HG03045 (cell line): ENCODE measurements around the gene AKT3.
"Not testable (repeated sequence)": the region's sequence is repeated elsewhere in the genome, so short reads cannot be mapped to it uniquely, and the experiment has no call there.

Source experiments
- ATAC-seq: cut with Tn5 transposase; IDR thresholded peaks from one replicate; pipeline ENCODE4 v1.9.1; 2021; ENCODE audit warnings: mild to moderate bottlenecking, moderate library complexity; ENCODE audit not compliant: unreplicated experiment

Gene AKT3

DNA sequence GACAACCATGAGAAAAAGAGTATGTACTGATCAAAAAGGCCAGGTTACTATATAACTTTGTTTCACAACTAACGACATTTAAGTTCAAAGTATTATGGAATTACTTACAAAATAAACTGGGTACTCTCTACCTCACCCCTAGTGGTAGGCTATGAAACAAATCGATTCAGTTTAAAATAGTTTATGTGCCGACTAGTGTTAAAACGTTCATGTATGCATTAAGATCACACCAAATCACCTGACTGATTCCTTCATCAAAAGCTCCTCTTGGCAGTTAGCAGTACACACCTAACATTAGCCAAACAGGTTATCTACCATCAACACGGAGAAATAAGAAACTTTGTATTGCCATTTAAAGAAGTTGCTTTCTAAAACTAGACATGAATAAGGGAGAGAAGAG is 137.1 kb downstream of the AKT3 start:
- ATAC-seq, result no peak

- no peak for ATAC-seq
Observed at GRCh38 chr1:243712242-243712641, 137.8 kb downstream of the AKT3 start.

DNA sequence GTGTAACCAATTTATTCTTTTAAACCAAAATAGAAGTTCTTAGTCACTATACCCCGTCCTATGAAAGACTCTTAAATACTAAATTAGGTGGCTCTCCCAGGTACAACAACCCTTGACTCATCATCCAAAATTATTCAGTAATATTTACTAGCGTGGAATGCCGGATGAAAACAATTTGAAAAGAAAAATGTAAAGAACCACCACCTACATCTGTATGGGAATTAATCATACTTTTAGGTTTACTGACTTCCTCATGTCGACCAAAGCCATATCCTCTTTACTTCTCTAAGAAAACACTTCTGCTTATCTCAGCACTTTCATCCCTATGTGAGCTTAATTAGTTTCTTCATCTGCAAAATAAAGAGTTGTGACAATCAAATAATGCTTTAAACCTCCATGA is 139.6 kb downstream of the AKT3 start:
- no peak for ATAC-seq

DNA sequence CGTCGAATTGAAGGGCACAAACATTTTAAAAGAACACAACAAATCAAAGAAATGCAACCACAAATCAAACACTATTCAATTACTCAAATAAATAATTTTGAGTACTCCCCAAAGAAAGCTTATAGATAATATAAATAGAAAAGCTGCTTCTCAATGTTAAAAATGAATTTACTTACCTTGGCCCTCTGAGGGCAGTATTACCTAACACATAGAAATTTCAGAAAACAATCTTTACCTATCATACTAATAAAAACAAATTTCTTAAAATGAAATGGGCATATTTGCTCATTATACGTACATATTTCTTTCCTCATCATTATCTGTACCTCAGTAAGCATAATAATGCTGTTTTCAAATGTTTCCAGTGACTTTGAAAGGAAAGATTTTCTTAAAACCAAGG is 141.8 kb downstream of the AKT3 start:
- ATAC-seq, result no peak

DNA sequence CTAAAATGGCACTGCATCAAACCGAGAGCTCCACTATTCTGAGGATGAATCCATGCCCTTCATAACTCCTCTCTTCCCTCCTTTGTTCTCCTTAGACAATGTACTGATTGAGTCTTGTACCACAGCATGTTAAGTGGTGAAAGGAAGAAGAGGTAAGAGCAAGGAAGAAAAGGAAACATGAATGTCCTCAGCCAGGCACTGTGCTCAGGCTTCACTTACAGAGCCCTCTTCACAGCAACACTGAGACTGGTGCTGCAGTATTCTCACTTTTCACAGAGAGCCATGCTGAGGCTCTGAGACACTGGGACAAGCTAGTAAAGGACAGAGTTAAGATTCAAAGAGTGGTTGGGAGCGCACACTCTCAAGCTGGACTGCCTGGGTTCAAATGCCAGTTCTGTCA is 143.5 kb downstream of the AKT3 start:
- no peak for ATAC-seq

DNA sequence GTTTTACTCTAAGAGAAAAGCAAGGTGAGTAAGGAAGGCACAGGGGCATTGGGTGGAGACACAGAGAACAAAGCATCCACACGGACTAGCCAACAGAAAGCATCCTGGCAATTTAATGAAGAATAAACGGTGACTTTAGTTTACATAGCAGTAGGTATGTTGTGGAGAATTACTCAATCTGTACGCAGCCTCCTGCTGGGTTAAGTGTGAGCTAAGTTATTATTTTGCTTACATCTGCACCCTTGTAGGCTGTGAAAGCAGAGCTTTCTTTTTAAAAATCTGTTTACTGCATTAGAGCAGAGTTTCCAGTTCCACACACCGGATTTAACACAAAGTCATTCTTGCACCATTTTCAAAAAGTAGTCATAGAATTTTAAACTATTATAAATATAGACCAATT is 144.5 kb downstream of the AKT3 start:
- ATAC-seq, result no peak

GRCh38 chr1:243701872-243702271 is 148.2 kb downstream of the AKT3 start:
- ATAC-seq, result no peak

DNA sequence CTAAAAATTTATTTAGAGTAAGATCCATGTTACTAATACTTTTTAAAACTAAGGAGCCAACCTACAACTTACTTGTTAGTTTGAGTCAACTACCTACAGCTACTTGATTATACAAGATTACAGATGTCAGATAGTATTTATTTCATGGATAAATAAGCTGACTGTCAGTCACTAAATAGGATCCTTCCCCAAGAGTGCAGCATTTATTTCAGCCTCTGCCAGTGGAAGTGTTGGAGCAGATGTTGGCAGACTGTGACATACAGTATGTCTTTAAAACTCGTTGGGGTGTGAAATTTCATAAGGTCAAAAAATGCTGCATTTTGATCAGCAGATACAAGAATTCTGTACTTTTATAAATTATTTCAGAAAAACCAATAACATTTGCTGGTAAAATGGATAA is 156.2 kb downstream of the AKT3 start:
- no peak for ATAC-seq

DNA sequence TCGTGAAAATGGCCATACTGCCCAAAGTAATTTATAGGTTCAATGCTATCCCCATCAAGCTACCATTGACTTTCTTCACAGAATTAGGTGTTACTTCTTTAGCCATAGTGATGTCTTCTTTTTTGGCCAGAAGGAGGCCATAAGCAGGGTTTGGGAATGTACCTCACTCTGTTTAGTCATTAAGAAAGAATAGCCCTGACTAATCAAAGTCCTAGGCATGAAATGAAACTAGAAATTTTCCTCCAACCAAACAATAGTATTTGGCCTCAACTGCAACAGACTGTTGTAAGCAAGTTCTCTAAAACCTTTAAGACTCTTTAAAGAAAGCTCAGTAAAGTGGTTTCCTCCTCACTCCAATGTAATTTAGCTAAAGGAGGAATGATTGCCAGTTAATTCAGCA is 163.9 kb downstream of the AKT3 start:
- no peak for ATAC-seq

DNA sequence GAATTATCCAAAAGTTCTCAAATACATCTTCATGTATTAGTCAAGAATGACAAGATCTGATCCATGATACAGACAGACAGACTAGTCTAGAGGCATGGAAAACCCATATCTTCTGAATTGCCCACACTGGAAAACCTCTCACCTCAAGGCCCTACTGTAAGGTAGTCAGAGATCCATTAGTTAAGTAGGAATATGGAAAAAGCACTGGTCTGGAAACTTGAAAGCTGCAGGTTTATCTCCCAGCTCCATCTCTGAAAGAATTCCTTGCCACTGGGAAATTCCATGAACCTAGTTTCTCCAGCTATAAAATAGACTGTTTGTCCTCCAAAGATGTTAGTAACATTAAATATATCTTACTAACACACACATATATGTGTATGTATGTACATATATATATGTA is 169.2 kb downstream of the AKT3 start:
- no peak for ATAC-seq

- ATAC-seq, result no peak
Observed at GRCh38 chr1:243672539-243673074, 177.4 kb downstream of the AKT3 start.

DNA sequence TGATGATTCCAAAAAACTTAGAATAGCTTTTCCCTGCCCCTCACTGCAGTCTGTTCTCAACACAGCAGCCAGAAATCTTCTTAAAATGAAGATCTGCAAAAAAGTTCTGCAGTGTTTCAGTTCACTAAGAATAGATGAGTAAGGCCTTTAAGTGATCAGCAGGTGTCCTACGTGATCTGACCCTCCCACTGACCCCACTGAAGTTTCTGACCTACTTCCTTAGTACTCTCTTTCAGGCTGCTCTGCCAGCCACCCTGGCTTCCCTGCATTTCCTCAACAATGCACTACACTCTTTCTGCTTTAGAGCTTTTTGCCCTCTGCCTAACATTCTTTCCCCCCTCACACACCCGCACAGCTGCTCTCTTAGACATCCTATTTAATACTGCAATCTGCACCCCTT is 182.5 kb downstream of the AKT3 start:
- no peak for ATAC-seq

DNA sequence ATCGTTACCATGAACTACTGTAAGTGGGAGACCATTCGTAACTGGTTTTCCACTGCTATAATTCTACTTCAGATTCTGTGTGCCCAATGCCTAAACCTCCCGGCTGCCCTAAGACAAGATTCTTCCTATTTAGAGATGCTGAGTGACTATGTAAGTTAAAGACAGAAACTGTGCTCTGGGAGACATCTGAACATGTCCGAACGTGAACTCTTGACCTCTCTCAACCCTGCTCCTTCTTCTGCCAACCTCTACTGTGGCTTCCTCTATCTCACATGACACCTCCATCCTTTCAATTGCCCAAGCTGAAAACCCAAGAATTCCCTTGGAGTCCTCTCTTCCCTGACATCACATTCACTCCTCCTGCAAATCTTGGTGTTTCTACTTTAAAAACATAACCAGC is 182.9 kb downstream of the AKT3 start:
- ATAC-seq, result no peak

DNA sequence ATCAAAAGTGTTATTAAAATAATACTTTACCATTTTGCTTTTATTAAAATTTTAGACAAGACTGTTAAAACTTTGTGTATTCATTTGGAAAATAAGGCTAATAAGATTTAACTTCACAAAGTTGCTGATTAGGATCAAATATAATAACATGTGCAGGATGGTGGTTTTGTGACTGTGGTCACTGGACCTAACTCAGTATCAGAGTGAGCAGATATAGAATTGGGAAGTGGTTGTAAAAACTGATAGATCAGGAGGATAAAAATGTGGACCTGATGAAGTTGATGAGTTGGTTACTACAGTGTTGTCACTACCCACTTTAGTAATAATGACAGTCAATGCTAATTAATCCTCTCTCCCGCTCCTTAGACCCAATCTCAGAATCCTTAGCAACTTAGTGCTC is 186.4 kb downstream of the AKT3 start:
- no peak for ATAC-seq

- ATAC-seq, result not testable (repeated sequence)
Observed at GRCh38 chr1:243662169-243662568, 187.9 kb downstream of the AKT3 start.

- no peak for ATAC-seq
Observed at GRCh38 chr1:243658594-243659105, 191.4 kb downstream of the AKT3 start.

- no peak for ATAC-seq
Observed at GRCh38 chr1:243657793-243658192, 192.2 kb downstream of the AKT3 start.

GRCh38 chr1:243649530-243649929 is 200.5 kb downstream of the AKT3 start:
- not testable (repeated sequence) for ATAC-seq

- no peak for ATAC-seq
Observed at GRCh38 chr1:243646841-243647240, 203.2 kb downstream of the AKT3 start.

DNA sequence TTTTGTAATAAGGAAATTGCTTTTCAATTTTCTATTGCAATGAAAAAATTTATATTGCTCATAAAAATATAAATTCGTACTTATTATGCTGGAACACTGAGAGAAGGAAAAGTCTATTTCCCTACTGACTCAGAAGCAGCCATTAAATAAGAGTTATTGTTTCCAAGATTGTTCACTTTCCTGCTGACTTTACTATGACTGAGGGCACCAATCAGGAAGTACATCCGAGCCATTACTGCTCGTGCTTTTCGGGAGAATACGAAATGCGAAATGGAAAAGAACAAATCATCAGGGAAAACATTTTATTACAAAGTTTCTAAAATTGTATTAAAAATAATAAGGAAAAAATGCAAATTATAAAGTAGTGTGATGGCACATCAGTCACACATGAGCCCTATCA is 204.8 kb downstream of the AKT3 start:
- ATAC-seq, result no peak

- ATAC-seq, result no peak
Observed at GRCh38 chr1:243642936-243643335, 207.1 kb downstream of the AKT3 start.

GRCh38 chr1:243639027-243639658 is 210.9 kb downstream of the AKT3 start:
- ATAC-seq, result no peak

GRCh38 chr1:243638186-243638585 is 211.9 kb downstream of the AKT3 start:
- no peak for ATAC-seq
